K562 (cell line): ENCODE results near the gene DLX3. TPM values are rescaled to one million over a fixed set of nuclear protein-coding genes. Genes with fewer than 3 reads are reported as not detected.

Source experiments
- ATAC-seq: fragments of 200-7000 bp; cut with Tn5 transposase; 3 replicates; pipeline ENCODE4 v1.9.1; 2020; ENCODE audit warnings: moderate library complexity
- BruUV-seq: library from RNA; stranded (reverse); fragments of 400-500 nt; replicated peaks from 2 replicates; lab custom pipeline; 2021; lab: Mats Ljungman, UMichigan
- CTCF ChIA-PET: fragments of 300-600 bp; formaldehyde crosslinking; extraction: SDS; loops from one replicate; lab custom pipeline; 2021; ENCODE audit warnings: low intra/inter-chr PET ratio; lab: Yijun Ruan, JAX
- POLR2A ChIA-PET: fragments of 300-600, 350-650 bp; sonication (Branson Sonifier 250); formaldehyde crosslinking; extraction: SDS; loops from one replicate; lab custom pipeline; 2021; ENCODE audit warnings: antibody characterized with exemption, inconsistent platforms; lab: Yijun Ruan, JAX
- DNase-seq, 4 experiments: peaks; one replicate each; pipeline versions ENCODE4 v3.0.0 to v3.0.0-alpha.2; 2011 to 2018; ENCODE audit warnings: low spot score in 3 of 4, mixed read lengths in 3 of 4; ENCODE audit errors: extremely low read depth in 1 of 4
- FAIRE-seq: peaks from 2 replicates; lab custom pipeline; 2011; peaks lifted over from hg19 to GRCh38; lab: Jason Lieb, UNC
- H2AFZ ChIP-seq: 2 replicates; pipeline ENCODE4 v1.6.0; 2011; ENCODE audit warnings: low read depth, low read length, control low read depth, inconsistent platforms
- H3K27ac ChIP-seq: fragments of 200-600 bp; 3 replicates; pipeline ENCODE4 v1.8.0; 2011; ENCODE audit warnings: low read depth, mild to moderate bottlenecking, control low read depth, inconsistent platforms, low read length, moderate library complexity, mixed read lengths; ENCODE audit errors: extremely low read depth
- H3K27me3 ChIP-seq, 2 experiments: fragments of 300-600 bp in 1 of 2; 2 replicates in 1 of 2; 3 replicates in 1 of 2; pipeline versions ENCODE4 v1.6.0 to v1.8.0; 2011; ENCODE audit warnings: inconsistent platforms in 2 of 2, low read length in 2 of 2, mild to moderate bottlenecking in 1 of 2, mixed read lengths in 1 of 2, moderate library complexity in 1 of 2; ENCODE audit not compliant: control insufficient read depth in 2 of 2, insufficient read depth in 2 of 2
- H3K36me3 ChIP-seq: fragments of 300-600 bp; 3 replicates; pipeline ENCODE4 v1.8.0; 2011; ENCODE audit warnings: mild to moderate bottlenecking, low read length, inconsistent platforms; ENCODE audit not compliant: control insufficient read depth, insufficient read depth
- H3K4me1 ChIP-seq, 2 experiments: fragments of 200-600 bp in 1 of 2; replicated peaks in 1 of 2; 2 replicates in 1 of 2; 3 replicates in 1 of 2; pipeline versions ENCODE4 v1.5.1 to v1.8.0; 2011; ENCODE audit warnings: inconsistent platforms in 2 of 2, low read length in 2 of 2, mild to moderate bottlenecking in 1 of 2, mixed read lengths in 1 of 2, moderate library complexity in 1 of 2; ENCODE audit not compliant: control insufficient read depth in 2 of 2, insufficient read depth in 2 of 2
- H3K4me2 ChIP-seq: 2 replicates; pipeline ENCODE4 v1.6.1; 2011; ENCODE audit warnings: low read length, control low read depth, inconsistent platforms, mixed read lengths; ENCODE audit not compliant: insufficient read depth
- H3K4me3 ChIP-seq: fragments of 200-600 bp; sonication (generic), shearing (Covaris generic); 2 replicates; pipeline ENCODE4 v1.5.1; 2016; ENCODE audit warnings: control low read depth, inconsistent platforms
- H3K79me2 ChIP-seq: fragments of 200-600 bp; 3 replicates; pipeline ENCODE4 v1.8.0; 2011; ENCODE audit warnings: low read length, inconsistent platforms; ENCODE audit not compliant: control insufficient read depth, insufficient read depth
- H3K9ac ChIP-seq, 2 experiments: 2 replicates each; pipeline versions ENCODE4 v1.6.0 to v1.6.1; 2011; ENCODE audit warnings: low read depth in 2 of 2, low read length in 2 of 2, control low read depth in 1 of 2, inconsistent platforms in 1 of 2, mild to moderate bottlenecking in 1 of 2, mixed read lengths in 1 of 2; ENCODE audit not compliant: insufficient read depth in 1 of 2
- H3K9me1 ChIP-seq: one replicate; pipeline ENCODE4 v1.6.0; 2011; ENCODE audit warnings: inconsistent platforms, mild to moderate bottlenecking, low read length, moderate library complexity; ENCODE audit not compliant: control insufficient read depth, insufficient read depth
- H3K9me3 ChIP-seq: replicated peaks from 2 replicates; pipeline ENCODE4 v1.5.1; 2011; ENCODE audit warnings: low read depth, low read length, inconsistent platforms; ENCODE audit not compliant: control insufficient read depth, insufficient read depth
- H4K20me1 ChIP-seq: replicated peaks from 2 replicates; pipeline ENCODE4 v1.6.1; 2011; ENCODE audit warnings: low read length, inconsistent platforms, mixed read lengths; ENCODE audit not compliant: control insufficient read depth, insufficient read depth
- DNMT1 ChIP-seq: fragments of 450-650 bp; IDR thresholded peaks from 2 replicates; pipeline ENCODE4 v1.6.1; 2016; ENCODE audit warnings: antibody characterized with exemption, mild to moderate bottlenecking
- E2F5 ChIP-seq: sonication (generic); formaldehyde crosslinking; IDR thresholded peaks from 2 replicates; pipeline ENCODE4 v1.8.0; 2022; ENCODE audit warnings: mild to moderate bottlenecking, missing genetic modification reagents
- SRSF9 ChIP-seq: fragments of 200-400 bp; formaldehyde crosslinking; IDR thresholded peaks from 2 replicates; pipeline ENCODE4 v1.6.1; 2017; ENCODE audit warnings: low read depth, low read length, borderline replicate concordance
- TRIM28 ChIP-seq: fragments of 450-650 bp; IDR thresholded peaks from 2 replicates; pipeline ENCODE4 v1.6.1; 2017
- ZNF586 ChIP-seq: fragments of 450-650 bp; formaldehyde crosslinking; conservative IDR thresholded peaks from 2 replicates; pipeline ENCODE4 v1.4.0; 2020; ENCODE audit warnings: mild to moderate bottlenecking, moderate library complexity
- WGBS: fragments of 100-300 bp; shearing (Covaris generic); methylation state at CpG from one replicate; pipeline ENCODE4 v1.1.6; 2016; ENCODE audit warnings: low coverage, mixed read lengths; ENCODE audit not compliant: insufficient coverage; ENCODE audit errors: missing lambda C conversion rate; 5-methylcytosine and 5-hydroxymethylcytosine counted together
- in situ Hi-C: fragments of 300-500 bp; cut with MboI; formaldehyde crosslinking; loops from 4 replicates; pipeline ENCODE4 v1.15.0; 2018; ENCODE audit warnings: inconsistent platforms, mixed read lengths
- intact Hi-C: fragments of 100-400 bp; cut with micrococcal nuclease; formaldehyde crosslinking; loops from 2 replicates; pipeline ENCODE4 v1.14.2; 2022
- polyA plus RNA-seq, 8 experiments: library from polyadenylated mRNA; depleted of rRNA in 4 of 8; stranded (reverse) in 5 of 8; unstranded in 3 of 8; fragments of >200 nt; fragmentation: Nextera tagmentation in 2 of 8; fragmentation: Illumina TruSeq in 1 of 8; extraction: Ambion mirVana in 2 of 8; extraction: Trizol in 1 of 8; gene quantifications; 2 replicates each; pipeline versions ENCODE4 v1.2.1 to v1.2.3, GENCODE V29; 2011 to 2014; ENCODE audit warnings: inconsistent platforms in 1 of 8, missing spikeins in 1 of 8
- total RNA-seq, 7 experiments: library from RNA; depleted of rRNA in 6 of 7; stranded (reverse); fragments of >200 nt in 6 of 7; fragmentation: Illumina TruSeq in 2 of 7; extraction: Trizol in 2 of 7; gene quantifications; 2 replicates each; pipeline versions ENCODE4 v1.2.1 to v1.2.3, GENCODE V29; 2011 to 2021; ENCODE audit warnings: low replicate concordance in 1 of 7

The DLX3 gene
- total and polyA plus RNA-seq, 9 of the 15 experiments (the other 6 are each of a cell fraction or from before 2014, with no cell fraction given): not detected

DNA sequence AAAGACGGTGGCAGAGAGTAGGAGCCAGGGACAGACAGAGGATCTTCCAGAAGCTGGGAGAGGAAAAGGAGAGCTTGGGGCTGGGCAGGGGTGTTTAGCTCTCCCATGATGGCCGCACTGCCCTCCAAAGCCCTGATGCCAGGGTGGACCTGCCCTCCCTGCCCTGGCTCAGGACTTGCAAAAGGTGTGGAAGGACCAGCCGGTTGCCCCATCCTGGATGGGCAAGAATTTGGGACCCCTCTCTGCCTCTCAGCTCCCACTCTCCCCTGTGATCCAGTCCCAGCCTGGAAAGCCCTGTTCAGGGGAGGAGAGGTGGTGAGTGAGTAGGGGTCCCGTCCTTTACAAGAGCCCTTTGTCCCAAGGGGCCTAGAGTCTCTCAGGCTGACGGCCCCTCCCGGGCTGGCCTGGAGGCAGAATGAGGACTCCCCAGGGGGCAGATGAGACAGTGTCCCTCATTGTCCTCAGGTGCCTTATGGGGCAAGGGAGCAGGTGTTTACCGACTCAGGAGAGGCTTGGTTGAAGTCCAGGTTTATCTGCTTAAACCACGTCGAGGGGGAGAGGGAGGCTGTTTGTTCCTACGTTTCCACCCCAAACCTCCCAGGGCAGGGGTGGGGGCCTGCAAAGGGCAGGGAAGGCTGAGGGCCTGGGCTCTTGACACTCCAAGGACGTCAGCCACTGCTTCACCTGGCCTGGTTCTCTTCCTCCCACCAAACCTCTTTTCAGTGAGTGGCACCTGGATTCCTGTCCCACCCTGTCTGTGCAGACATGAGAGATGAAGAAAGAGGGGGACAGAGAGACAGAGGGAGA, 41.6 kb upstream of the DLX3 start:
- Histone ChIP-seq H3K79me2 (no peaks in the 10 kb centered on the region), H3K27ac (no peak overlapping the region), H3K4me2 (no peak overlapping the region)
- FAIRE-seq: no peak
- under 1% methylated on average over 11 of the region's 11 CpGs for WGBS
- TF ChIP-seq TRIM28 (no peak), ZNF586 (no peak), E2F5 (CRISPR knock-in tag) (no peak), DNMT1 (no peak), SRSF9 (no peak)
- TF ChIP-seq, all 486 proteins: peak for 0
- DNase-seq: no peak
- Histone ChIP-seq H3K4me1 (no peaks in the 10 kb centered on the region), H2AFZ (no peak overlapping the region), H3K9me1 (no peaks in the 10 kb centered on the region), H3K27me3 (peaks cover 4 to 45% of the 10 kb centered on the region in 2 experiments; a peak in 3 of 5 replicates), H3K9ac (0 out of 4 replicates have a peak overlapping the region, but pooled peaks of 1 of the 2 experiments have one; percentile 26), H3K4me3 (no peak overlapping the region), H3K36me3 (no peaks in the 10 kb centered on the region), H4K20me1 (no peaks in the 10 kb centered on the region; the same call in 1 of the 2 replicates), H3K9me3 (no peaks in the 10 kb centered on the region)
- in situ Hi-C loops (no loop called here), intact Hi-C loops (no loop called here)
- no TSS peak for BruUV-seq
- CTCF ChIA-PET: interaction anchor here (0.7 kb wide), 1 partner anchor 51 kb away, joined by 3 read pairs; no protein-coding TSS in a partner anchor
- ATAC-seq: no peak
- POLR2A ChIA-PET: interaction anchor here (0.6 to 1.1 kb wide), 2 partner anchors 16 to 126 kb away, joined by 3 read pairs; no protein-coding TSS in a partner anchor
